ENCODE results near the gene TSPO.

TSPO gene

DNA sequence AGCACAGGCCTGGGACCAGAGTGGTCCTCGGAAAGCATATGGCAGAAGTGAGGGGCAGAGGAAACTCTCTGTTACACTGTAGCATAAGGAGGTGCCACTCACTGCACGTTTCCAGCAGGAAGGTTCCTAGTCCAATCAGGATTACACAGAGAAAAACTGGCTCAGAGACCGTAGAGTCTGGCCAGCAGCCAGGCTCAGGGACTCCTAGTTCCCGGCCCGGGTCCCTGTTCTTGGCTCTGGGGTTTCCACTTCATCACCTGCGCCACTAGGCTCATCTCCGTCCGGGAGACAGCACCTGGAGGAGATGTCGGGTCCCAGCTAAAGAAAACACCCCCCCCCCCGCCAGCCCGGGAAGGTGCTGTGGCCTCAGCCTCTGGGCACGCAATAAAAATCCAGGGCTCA lies 34.5 kb downstream of the TSPO start:
- peak overlapping the region; percentile 77 for H3K4me3 ChIP-seq (replicated peaks; ENCODE audit: low read depth, low read length)
- DNase-seq (ENCODE audit: low read depth), result peak; percentile 39
- TF ChIP-seq, protein P1, sequence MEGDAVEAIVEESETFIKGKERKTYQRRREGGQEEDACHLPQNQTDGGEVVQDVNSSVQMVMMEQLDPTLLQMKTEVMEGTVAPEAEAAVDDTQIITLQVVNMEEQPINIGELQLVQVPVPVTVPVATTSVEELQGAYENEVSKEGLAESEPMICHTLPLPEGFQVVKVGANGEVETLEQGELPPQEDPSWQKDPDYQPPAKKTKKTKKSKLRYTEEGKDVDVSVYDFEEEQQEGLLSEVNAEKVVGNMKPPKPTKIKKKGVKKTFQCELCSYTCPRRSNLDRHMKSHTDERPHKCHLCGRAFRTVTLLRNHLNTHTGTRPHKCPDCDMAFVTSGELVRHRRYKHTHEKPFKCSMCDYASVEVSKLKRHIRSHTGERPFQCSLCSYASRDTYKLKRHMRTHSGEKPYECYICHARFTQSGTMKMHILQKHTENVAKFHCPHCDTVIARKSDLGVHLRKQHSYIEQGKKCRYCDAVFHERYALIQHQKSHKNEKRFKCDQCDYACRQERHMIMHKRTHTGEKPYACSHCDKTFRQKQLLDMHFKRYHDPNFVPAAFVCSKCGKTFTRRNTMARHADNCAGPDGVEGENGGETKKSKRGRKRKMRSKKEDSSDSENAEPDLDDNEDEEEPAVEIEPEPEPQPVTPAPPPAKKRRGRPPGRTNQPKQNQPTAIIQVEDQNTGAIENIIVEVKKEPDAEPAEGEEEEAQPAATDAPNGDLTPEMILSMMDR (IDR thresholded peaks at IDR 0.05; ENCODE audit: low read length, missing control alignments), result no peak

DNA sequence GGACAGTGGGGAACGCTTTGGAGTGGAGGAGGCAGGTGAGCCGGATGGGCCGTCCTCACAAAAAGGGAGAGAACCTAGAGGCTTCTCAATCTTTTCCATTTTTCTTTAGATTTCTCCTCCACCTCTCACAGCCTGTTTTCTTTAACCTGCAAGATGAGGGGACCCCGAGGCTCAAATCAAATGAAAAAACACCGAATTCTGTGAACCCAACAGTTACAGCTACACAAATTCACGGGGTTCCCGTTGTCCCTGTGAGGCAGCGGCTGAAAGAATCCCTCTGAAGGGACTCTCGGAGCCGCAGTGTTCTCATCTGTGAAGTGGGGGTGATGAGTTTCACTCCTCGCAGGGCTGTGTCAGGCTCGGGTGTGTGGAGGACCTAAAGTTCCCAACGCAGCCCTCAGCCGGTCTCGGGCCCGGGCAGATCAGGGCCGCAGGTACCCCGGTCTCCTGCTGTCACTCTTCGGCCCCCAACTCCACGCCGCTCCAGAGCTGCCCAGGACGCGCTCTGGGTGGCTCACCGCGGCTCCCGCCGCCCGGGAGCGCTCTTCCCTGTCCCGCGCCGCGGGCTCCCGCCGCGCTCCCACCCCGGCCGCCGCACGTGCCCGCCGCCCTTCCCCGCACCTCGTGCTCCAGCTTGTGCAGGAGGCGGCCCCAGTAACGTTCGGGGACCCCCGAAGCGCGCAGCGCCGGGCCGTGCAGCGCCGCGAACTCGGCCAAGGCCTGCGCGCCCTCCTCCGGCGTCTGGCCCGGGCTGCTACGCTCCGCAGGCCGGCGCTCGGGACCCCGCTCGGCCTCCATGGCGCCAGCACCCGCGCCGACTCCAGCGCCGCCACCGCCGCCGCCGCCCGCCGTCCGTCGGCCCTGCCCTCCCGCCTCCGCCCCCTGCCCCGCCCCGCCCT lies 35.2 kb downstream of the TSPO start, which contains the start of gene TTLL12:
Gene TTLL12, minus strand, starts transcription at position 863 of the 899 bp plus-strand sequence. Its CDS starts 65 bp downstream, at position 798.
- TF ChIP-seq, protein P1 (IDR thresholded peaks at IDR 0.05; ENCODE audit: low read length, missing control alignments), result no peak

DNA sequence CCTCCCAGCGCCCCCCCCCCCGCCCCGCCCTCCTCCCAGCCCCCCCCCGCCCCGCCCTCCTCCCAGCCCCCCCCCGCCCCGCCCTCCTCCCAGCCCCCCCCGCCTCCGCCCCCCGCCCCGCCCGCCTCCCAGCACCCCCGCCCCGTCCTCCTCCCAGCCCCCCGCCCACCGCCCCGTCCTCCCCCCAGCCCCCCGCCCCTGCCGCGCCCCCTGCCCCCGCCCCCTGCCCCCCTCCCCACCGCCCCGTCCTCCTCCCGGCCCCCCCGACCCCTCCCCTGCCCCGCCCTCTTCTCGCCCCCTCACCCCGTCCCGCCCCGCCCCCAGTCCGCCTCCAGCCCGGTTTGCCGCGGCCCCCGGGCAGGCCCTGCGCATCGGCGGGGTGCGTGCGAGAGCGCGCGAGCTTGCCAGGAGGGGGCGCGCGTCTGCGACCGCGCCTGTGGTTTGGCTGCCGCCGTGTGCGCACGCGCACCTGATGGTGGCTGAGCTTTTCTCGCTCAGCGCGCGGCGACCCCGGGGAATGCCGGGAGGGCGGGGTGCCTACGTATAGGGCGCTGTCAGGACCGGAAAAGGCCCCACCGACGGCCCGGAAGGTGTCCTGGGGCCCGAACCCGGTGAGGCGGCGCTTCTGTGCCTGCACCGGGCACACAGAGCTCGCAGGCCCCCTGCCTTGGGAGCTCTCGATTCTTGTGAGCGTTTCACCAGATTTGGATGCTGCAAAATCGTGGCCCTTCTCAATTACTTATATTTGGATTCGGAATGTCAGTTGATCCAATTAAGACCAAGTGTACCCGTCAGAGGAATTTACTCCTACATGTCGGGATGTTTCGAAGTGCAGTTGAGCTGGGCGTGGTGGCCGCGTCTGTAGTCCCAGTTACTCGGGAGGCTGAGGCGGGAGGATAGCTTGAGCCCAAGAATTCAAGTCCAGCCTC lies 36.1 kb downstream of the TSPO start:
- TF ChIP-seq, protein P1 (IDR thresholded peaks at IDR 0.05; ENCODE audit: low read length, missing control alignments), result peak; percentile 17
- DNase-seq (ENCODE audit: low read depth), result peak; percentile 95
- peak overlapping the region; percentile 59 for H3K4me3 ChIP-seq (replicated peaks; ENCODE audit: low read depth, low read length)

More for the DNA sequence above, 35.2 kb downstream of the TSPO start, which contains the start of gene TTLL12:
- peak; percentile 44 for DNase-seq (ENCODE audit: low read depth)
- H3K4me3 ChIP-seq (replicated peaks; ENCODE audit: low read depth, low read length), result peak within 1 kb of the TSS; percentile 77

DNA sequence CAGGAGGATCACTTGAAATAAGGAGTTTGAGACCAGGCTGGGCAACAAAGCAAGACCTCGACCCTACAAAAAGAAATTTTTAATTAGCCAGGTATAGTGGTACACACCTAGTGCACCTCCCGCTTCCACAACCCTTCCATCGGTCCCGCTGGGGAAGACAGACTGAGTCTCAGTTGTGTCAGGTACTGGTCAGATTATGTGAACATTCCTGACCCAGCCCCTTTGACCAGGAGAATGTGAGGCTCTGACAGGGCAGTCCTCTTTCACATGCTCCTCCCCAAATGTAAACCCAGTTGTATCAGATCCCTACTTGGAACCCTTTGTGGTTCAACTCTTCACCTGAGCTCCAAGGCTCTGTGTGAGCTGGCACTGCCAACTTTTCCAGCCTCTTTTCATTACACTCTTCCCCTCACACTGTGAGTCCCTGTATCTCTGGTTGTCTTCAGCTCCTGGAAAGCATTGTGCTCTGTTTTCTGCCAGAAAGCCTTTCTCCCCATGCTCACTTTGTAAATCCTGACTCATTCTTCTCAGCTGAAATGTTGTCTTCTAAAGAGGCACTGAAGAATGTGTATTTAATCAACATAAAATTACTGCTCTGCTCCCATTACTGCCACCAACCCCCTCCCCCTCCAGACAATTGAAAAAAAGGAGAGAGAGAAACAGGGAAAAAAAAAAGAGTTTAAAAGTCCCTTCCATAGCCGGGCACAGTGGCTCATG lies 37.6 kb downstream of the TSPO start:
- DNase-seq (ENCODE audit: low read depth), result no peak
- TF ChIP-seq, protein P1 (IDR thresholded peaks at IDR 0.05; ENCODE audit: low read length, missing control alignments), result no peak
- H3K4me3 ChIP-seq (replicated peaks; ENCODE audit: low read depth, low read length), result no peak overlapping the region

DNA sequence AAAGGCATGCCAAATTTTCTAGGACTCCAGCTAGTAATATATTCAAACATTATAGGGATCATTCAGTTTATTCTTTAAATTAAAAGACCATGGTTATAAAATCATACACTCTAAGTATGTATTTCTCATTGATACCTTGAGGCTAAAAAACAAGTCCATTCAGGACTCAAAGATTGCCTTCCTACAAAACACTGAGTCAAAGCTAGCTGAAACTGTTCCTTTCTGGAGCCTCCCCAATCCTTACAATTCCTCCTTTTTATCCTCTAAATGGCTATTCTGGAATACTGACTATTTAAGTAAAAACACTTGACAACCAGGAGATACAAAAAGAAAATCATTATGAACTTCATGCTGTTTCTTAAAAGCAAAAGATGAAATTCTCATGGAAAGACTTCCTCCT lies 40.5 kb downstream of the TSPO start:
- no peak for DNase-seq (ENCODE audit: low read depth)
- H3K4me3 ChIP-seq (replicated peaks; ENCODE audit: low read depth, low read length), result no peak overlapping the region
- TF ChIP-seq, protein P1 (IDR thresholded peaks at IDR 0.05; ENCODE audit: low read length, missing control alignments), result no peak

DNA sequence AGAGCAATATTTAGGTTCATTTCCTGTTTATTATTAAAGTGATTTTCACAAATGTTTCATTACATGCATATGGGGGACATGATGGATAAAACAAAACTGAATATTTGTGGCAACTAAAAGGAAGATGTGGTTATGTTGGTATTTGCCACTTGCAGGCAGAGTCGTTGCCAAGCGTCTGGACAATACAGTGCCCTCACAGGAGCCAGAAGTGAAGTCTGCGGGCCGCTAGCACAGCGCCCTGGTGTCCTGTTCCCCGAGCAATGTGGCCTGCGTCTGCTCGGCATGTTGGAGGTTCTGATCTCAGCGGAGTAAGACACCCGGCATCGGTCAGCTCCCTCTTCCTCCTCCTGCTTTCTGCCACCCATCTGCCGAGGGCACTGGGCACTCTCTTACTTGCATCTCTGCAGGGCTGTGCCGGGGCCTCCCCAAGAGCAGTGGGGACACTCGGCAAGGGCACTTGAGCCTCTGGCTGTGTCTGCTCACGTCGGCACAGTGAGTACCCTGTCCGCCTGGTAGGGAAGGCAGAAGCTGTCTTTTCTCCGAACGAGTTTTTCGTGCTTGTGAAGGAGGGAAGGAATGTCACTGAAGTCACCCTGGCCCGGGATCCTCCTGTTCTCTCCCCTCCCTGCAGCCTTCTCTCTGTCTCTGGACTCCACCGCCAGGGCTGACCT lies 46.0 kb downstream of the TSPO start:
- H3K4me3 ChIP-seq (replicated peaks; ENCODE audit: low read depth, low read length), result no peak overlapping the region
- peak; percentile 12 for DNase-seq (ENCODE audit: low read depth)
- TF ChIP-seq, protein P1 (IDR thresholded peaks at IDR 0.05; ENCODE audit: low read length, missing control alignments), result no peak

Data from fibroblast of pulmonary artery (primary cell).